Fibroblast of lung (primary cell): ENCODE data around the gene KRT85.

ENCODE experiments used
- CTCF ChIP-seq, 2 donors: IDR thresholded peaks in 1 of 2; conservative IDR thresholded peaks in 1 of 2; 1 replicate in 1 of 2; 2 replicates in 1 of 2; pipeline ENCODE4 v1.5.1; 2011 to 2012; ENCODE audit warnings: low read length in 2 of 2, control low read depth in 1 of 2, inconsistent platforms in 1 of 2, low read depth in 1 of 2, mild to moderate bottlenecking in 1 of 2
- EZH2 ChIP-seq: IDR thresholded peaks from 2 replicates; pipeline ENCODE4 v1.5.1; 2012; ENCODE audit warnings: low read length, control low read depth, mild to moderate bottlenecking; ENCODE audit errors: missing control alignments

- TF ChIP-seq CTCF (conservative IDR thresholded peaks at IDR 0.05 in 1 of 2, IDR thresholded peaks at IDR 0.05 in 1 of 2; ENCODE audit: low read depth in 1 of 2, low read length in 2 of 2) (no peak), EZH2 (no peak)
Observed at GRCh38 chr12:52346593-52346992, 20.7 kb downstream of the KRT85 start.
